Activated CD8-positive, alpha-beta T cell treated with anti-CD3 and anti-CD28 coated beads for 36 hours (primary cell): ENCODE results near the gene CAMTA1. TPM values are rescaled to one million over a fixed set of nuclear protein-coding genes. Genes with fewer than 3 reads are reported as not detected.

Experiments
- ATAC-seq: fragments of 200-7000 bp; cut with Tn5 transposase; one replicate; pipeline ENCODE4 v1.10.0; 2021; ENCODE audit warnings: mild to moderate bottlenecking, moderate library complexity
- CTCF ChIA-PET: fragments of 350-600 bp; sonication (Branson Sonifier 250); formaldehyde crosslinking; loops from one replicate; lab custom pipeline; 2021; ENCODE audit warnings: antibody characterized with exemption; lab: Charles Lee
- POLR2A ChIA-PET: fragments of 350-600 bp; sonication (Branson Sonifier 250); formaldehyde crosslinking; loops from one replicate; lab custom pipeline; 2021; ENCODE audit warnings: antibody characterized with exemption; lab: Charles Lee
- DNase-seq: peaks from one replicate; pipeline ENCODE4 v3.0.0-alpha.2; 2020
- H3K27ac Mint-ChIP-seq: one replicate; pipeline ENCODE4 v1.8.0; 2021; ENCODE audit warnings: mild to moderate bottlenecking, mixed read lengths
- H3K27me3 Mint-ChIP-seq: one replicate; pipeline ENCODE4 v1.8.0; 2021; ENCODE audit warnings: mixed read lengths
- H3K36me3 Mint-ChIP-seq: one replicate; pipeline ENCODE4 v1.8.0; 2021; ENCODE audit warnings: low read depth, mixed read lengths
- H3K4me1 Mint-ChIP-seq: one replicate; pipeline ENCODE4 v1.8.0; 2021; ENCODE audit warnings: low read depth, mixed read lengths
- H3K4me3 Mint-ChIP-seq: one replicate; pipeline ENCODE4 v1.8.0; 2021; ENCODE audit warnings: mild to moderate bottlenecking, moderate library complexity, mixed read lengths
- H3K9me3 Mint-ChIP-seq: one replicate; pipeline ENCODE4 v1.8.0; 2021; ENCODE audit warnings: mixed read lengths
- intact Hi-C: fragments of 100-400 bp; cut with micrococcal nuclease; formaldehyde crosslinking; loops from one replicate; pipeline ENCODE4 v1.10.0; 2022
- total RNA-seq, 2 experiments: library from RNA; stranded (reverse); gene quantifications; one replicate each; pipeline ENCODE4 v1.2.3, GENCODE V29; 2021
- TF ChIP-seq, protein P1 (sequence below): fragments of 200-600 bp; IDR thresholded peaks from one replicate; pipeline ENCODE4 v1.8.0; 2022; ENCODE audit warnings: antibody characterized with exemption, mild to moderate bottlenecking

The CAMTA1 gene
- total RNA-seq, 2 experiments from 2014 or later: 67.7 to 70.9 TPM

DNA sequence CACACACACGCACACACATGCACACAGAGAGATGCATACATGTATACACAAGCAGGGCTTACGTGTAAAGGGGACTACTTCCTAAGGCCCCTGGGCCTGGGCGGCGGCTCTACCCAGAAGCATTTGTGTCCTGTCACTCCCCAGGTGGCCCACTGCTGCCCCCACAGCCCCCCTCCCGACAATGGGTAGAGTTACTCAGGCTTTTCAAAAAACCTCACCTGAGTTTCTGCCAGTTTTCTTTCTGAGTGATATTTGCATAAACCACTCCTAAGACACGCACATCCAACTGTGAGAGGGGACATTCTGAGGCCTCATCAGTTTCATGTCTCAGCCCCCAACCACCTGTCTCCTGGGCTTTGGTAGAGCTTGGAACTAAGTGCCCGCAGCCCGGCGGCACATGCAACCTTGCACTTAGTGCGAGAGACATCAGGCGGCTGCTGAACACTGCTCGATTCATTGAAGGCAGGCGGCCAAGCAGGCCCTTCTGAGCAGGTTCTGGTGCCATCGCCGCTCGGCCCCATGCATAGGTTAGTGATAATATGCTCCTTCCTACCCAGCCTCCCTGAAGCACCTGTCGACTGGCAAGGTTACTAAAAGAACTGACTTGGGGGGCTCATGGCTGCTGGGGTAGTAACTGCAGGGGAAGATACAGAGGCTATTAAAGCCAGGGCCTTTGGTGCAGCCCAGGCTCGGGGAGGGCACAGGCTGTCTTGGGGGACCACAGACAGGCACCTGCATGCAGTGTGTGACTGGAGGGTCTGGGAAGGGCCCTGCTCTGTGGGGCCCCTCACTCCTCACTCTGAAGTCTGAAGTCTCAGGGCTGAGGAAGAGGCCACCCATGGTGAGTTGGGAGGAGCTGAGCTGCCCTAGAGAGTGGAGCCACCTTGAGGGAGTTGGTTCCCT, 621.6 kb downstream of the CAMTA1 start:
- CTCF ChIA-PET: no interaction called here
- intact Hi-C loops: no loop called here
- H3K36me3 Mint-ChIP-seq: no peaks in the 10 kb centered on the region

DNA sequence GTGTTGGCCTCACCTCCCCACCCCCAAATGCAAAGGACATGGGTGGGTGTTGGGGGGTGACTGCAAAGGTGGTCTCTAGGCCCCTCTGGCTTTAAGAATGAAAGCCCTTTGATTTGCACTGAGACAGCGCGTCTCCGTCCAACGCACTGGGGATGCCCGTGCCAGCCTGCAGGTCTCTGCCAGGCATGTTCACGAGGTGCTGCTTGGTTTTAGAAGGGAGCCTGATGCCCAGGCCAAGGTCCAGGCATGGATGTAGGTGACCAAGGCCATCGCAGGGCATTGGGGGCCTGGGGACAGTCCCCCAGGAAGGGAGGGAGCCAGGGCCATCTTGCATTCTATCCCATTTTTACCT, 622.3 kb downstream of the CAMTA1 start:
- ChIA-PET CTCF (no interaction called here), POLR2A (no interaction called here)
- no peaks in the 10 kb centered on the region for H3K27me3 Mint-ChIP-seq
- no peak overlapping the region for H3K27ac Mint-ChIP-seq
- no peaks in the 10 kb centered on the region for H3K9me3 Mint-ChIP-seq
- intact Hi-C loops: no loop called here
- ATAC-seq: no peak
- no peaks in the 10 kb centered on the region for H3K4me1 Mint-ChIP-seq
- no peak overlapping the region for H3K4me3 Mint-ChIP-seq
- TF ChIP-seq, protein P1, sequence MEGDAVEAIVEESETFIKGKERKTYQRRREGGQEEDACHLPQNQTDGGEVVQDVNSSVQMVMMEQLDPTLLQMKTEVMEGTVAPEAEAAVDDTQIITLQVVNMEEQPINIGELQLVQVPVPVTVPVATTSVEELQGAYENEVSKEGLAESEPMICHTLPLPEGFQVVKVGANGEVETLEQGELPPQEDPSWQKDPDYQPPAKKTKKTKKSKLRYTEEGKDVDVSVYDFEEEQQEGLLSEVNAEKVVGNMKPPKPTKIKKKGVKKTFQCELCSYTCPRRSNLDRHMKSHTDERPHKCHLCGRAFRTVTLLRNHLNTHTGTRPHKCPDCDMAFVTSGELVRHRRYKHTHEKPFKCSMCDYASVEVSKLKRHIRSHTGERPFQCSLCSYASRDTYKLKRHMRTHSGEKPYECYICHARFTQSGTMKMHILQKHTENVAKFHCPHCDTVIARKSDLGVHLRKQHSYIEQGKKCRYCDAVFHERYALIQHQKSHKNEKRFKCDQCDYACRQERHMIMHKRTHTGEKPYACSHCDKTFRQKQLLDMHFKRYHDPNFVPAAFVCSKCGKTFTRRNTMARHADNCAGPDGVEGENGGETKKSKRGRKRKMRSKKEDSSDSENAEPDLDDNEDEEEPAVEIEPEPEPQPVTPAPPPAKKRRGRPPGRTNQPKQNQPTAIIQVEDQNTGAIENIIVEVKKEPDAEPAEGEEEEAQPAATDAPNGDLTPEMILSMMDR: no peak
- no peak for DNase-seq
- no peaks in the 10 kb centered on the region for H3K36me3 Mint-ChIP-seq

More for the DNA sequence above, 621.6 kb downstream of the CAMTA1 start:
- H3K27ac Mint-ChIP-seq: no peak overlapping the region
- no peaks in the 10 kb centered on the region for H3K4me1 Mint-ChIP-seq
- no peaks in the 10 kb centered on the region for H3K9me3 Mint-ChIP-seq
- ATAC-seq (no peak), DNase-seq (no peak)
- TF ChIP-seq, protein P1: no peak
- no peak overlapping the region for H3K4me3 Mint-ChIP-seq
- POLR2A ChIA-PET: interaction anchor here (0.8 kb wide), 1 partner anchor 10 kb away, joined by 3 read pairs; no protein-coding TSS in a partner anchor
- peaks cover 4% of the 10 kb centered on the region for H3K27me3 Mint-ChIP-seq

DNA sequence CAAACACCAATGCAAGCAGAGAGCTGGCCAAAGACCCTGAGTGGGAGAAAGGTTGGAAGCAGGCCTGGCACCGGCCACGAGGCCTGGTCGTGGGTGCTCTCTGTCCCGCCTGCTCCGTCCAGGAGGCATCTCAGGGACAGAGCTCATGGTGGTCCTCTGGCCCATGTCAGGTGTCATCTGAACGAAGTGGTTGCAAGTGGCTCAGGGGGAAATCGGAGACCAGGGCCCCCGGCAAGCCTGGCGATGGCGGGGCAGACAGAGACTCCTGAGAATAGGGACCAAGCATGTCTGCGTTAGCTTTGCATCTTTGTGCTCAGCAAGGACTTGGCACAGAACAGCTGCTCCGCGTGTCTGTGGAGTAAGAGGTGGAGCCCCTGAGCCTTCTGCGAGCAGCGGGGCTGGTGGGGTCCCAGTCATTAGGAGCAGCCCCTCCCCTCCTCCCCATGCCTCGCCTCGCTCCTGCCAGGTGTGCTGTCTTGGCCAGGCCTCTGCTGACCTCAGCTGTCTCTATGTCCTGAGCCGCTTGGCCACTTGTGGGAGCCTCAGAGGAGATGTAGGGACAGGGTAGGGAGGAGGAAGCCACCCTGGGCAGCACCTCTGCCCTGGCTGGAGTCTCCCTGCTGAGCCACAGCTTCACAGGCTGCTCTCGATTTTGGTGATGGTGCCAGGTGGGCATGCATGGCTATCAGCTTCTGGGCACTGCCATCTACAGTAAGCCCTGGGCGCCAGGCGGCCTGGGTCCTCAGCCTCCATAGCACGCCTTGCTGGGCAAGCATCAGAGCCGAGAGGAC, 622.9 kb downstream of the CAMTA1 start:
- TF ChIP-seq, protein P1: no peak
- CTCF ChIA-PET: no interaction called here
- POLR2A ChIA-PET: no interaction called here
- no peak for ATAC-seq
- Mint-ChIP-seq H3K36me3 (no peaks in the 10 kb centered on the region), H3K9me3 (no peaks in the 10 kb centered on the region), H3K27ac (no peak overlapping the region), H3K4me1 (no peaks in the 10 kb centered on the region), H3K4me3 (no peak overlapping the region), H3K27me3 (no peaks in the 10 kb centered on the region)
- no peak for DNase-seq
- intact Hi-C loops: no loop called here

DNA sequence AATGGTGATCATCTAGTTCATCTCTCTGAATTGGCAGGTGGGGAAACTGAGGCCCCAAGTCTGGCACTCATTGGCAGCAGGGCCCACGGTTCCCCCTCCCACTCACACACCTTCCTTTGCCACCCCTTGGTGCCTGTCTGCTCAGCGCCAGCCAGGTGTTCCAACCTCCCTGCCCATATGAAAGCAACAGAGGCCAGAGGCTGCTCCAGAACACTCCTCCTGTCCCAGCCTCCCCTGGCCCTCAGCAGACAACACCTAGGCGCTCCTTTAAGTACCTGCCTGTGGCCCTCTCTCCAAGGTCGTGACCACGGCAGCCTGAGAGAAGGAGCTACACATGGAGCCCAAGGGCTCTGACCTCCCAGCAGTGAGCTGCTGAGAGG, 623.5 kb downstream of the CAMTA1 start:
- CTCF ChIA-PET: no interaction called here
- TF ChIP-seq, protein P1: no peak
- H3K27me3 Mint-ChIP-seq: no peaks in the 10 kb centered on the region
- H3K4me1 Mint-ChIP-seq: no peaks in the 10 kb centered on the region
- H3K9me3 Mint-ChIP-seq: no peaks in the 10 kb centered on the region
- H3K4me3 Mint-ChIP-seq: no peak overlapping the region
- no peak overlapping the region for H3K27ac Mint-ChIP-seq
- DNase-seq (no peak), ATAC-seq (no peak)
- H3K36me3 Mint-ChIP-seq: no peaks in the 10 kb centered on the region
- POLR2A ChIA-PET: no interaction called here
- intact Hi-C loops: no loop called here

DNA sequence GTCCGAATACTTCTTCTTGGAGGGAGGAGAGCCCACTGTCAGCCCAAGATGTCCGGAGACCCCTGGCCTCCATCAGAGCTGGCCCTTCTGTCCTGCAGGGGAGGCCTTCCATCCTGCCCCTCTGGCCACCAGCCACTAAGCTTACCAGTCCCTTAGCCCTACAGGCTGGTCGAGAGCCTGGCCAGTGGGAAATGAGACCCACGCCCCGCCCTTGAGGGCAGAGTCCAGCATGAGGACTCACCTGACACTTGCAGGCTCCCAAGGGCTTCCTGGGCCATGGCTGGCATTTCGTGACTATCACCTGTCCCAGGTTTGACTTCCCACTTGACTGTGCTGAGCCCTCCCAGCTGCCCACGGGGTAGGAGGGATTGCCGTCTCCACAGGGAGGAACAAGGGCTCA, 624.0 kb downstream of the CAMTA1 start:
- ATAC-seq (no peak), DNase-seq (no peak)
- no peaks in the 10 kb centered on the region for H3K4me1 Mint-ChIP-seq
- POLR2A ChIA-PET: no interaction called here
- TF ChIP-seq, protein P1: no peak
- H3K4me3 Mint-ChIP-seq: no peak overlapping the region
- intact Hi-C loops: no loop called here
- no peaks in the 10 kb centered on the region for H3K27me3 Mint-ChIP-seq
- CTCF ChIA-PET: no interaction called here
- no peaks in the 10 kb centered on the region for H3K9me3 Mint-ChIP-seq
- no peaks in the 10 kb centered on the region for H3K36me3 Mint-ChIP-seq
- H3K27ac Mint-ChIP-seq: no peak overlapping the region
